ENCODE results near the gene PPP6R2. TPM values are rescaled to one million over a fixed set of nuclear protein-coding genes. Genes with fewer than 3 reads are reported as not detected.
"Not testable (repeated sequence)": the region's sequence is repeated elsewhere in the genome, so short reads cannot be mapped to it uniquely, and the experiment has no call there.

PPP6R2 gene
- total and polyA plus RNA-seq, 4 donors: 35.2 to 70.0 (median 46.6) TPM

- DNase-seq (no peak), ATAC-seq (ENCODE audit: insufficient read depth, low FRiP score) (no peak)
- Histone ChIP-seq H3K27me3 (ENCODE audit: control insufficient read depth in 3 of 3, insufficient read depth in 3 of 3, low read length in 2 of 3) (no peaks in the 10 kb centered on the region), H3K9me3 (ENCODE audit: control insufficient read depth in 4 of 4, insufficient read depth in 3 of 4, low read length in 3 of 4) (no peaks in the 10 kb centered on the region), H3K4me3 (no peak overlapping the region), H3K4me1 (ENCODE audit: control insufficient read depth in 5 of 5, insufficient read depth in 5 of 5, low read length in 5 of 5) (peaks cover 0 to 6% (median 5%) of the 10 kb centered on the region in 5 donors), H3K27ac (ENCODE audit: low read depth in 1 of 2, low read length in 1 of 2) (no peak overlapping the region), H3K9ac (ENCODE audit: insufficient read depth in 1 of 2, low read length in 2 of 2) (no peak overlapping the region), H3K36me3 (ENCODE audit: control insufficient read depth in 4 of 4, insufficient read depth in 4 of 4, low read length in 4 of 4) (peaks cover 0 to 12% (median 8%) of the 10 kb centered on the region in 4 donors)
- no peak for TF ChIP-seq CTCF (IDR thresholded peaks at IDR 0.05; ENCODE audit: control extremely low read depth, extremely low read depth)
- WGBS, 2 donors: 91 to 96% methylated on average over 5 of the region's 5 CpGs
Measured at GRCh38 chr22:50361222-50361621, 18.1 kb downstream of the PPP6R2 start.

DNA sequence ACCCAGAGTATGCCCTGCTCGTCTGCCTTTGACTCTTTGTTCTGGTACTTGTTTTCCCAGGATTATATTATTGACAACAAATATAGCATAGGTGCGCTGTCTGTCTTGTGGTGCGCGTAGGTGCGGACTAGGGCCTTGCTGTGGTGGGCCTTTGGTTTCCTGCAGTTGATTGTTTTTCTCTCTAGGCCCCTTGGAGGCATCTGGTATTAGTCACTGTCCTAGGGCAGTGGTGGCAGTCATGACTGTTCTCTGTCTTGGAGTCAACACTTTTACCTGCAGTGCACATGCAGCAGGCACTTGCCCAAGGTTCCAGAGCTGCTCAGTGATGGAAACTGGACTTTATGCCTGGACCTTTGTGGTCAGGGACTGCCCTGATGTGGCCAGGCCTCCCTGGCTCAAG lies 18.6 kb downstream of the PPP6R2 start:
- Histone ChIP-seq H3K27ac (ENCODE audit: low read depth in 1 of 2, low read length in 1 of 2) (no peak overlapping the region), H3K27me3 (ENCODE audit: control insufficient read depth in 3 of 3, insufficient read depth in 3 of 3, low read length in 2 of 3) (no peaks in the 10 kb centered on the region), H3K36me3 (ENCODE audit: control insufficient read depth in 4 of 4, insufficient read depth in 4 of 4, low read length in 4 of 4) (peaks cover 0 to 12% (median 7%) of the 10 kb centered on the region in 4 donors), H3K4me3 (no peak overlapping the region), H3K9ac (ENCODE audit: insufficient read depth in 1 of 2, low read length in 2 of 2) (no peak overlapping the region), H3K9me3 (ENCODE audit: control insufficient read depth in 4 of 4, insufficient read depth in 3 of 4, low read length in 3 of 4) (no peaks in the 10 kb centered on the region), H3K4me1 (ENCODE audit: control insufficient read depth in 5 of 5, insufficient read depth in 5 of 5, low read length in 5 of 5) (peaks cover 0 to 7% (median 5%) of the 10 kb centered on the region in 5 donors)
- no peak for ATAC-seq (ENCODE audit: insufficient read depth, low FRiP score)
- TF ChIP-seq CTCF (IDR thresholded peaks at IDR 0.05; ENCODE audit: control extremely low read depth, extremely low read depth): no peak
- 89 to 94% methylated on average over 5 of the region's 5 CpGs for WGBS, 2 donors
- DNase-seq: no peak

GRCh38 chr22:50363166-50363802 lies 20.2 kb downstream of the PPP6R2 start:
- no peak for TF ChIP-seq CTCF (IDR thresholded peaks at IDR 0.05; ENCODE audit: control extremely low read depth, extremely low read depth)
- Histone ChIP-seq H3K4me1 (ENCODE audit: control insufficient read depth in 5 of 5, insufficient read depth in 5 of 5, low read length in 5 of 5) (peaks cover 0 to 7% (median 5%) of the 10 kb centered on the region in 5 donors), H3K9ac (ENCODE audit: insufficient read depth in 1 of 2, low read length in 2 of 2) (no peak overlapping the region), H3K9me3 (ENCODE audit: control insufficient read depth in 4 of 4, insufficient read depth in 3 of 4, low read length in 3 of 4) (no peaks in the 10 kb centered on the region), H3K36me3 (ENCODE audit: control insufficient read depth in 4 of 4, insufficient read depth in 4 of 4, low read length in 4 of 4) (peaks cover 0 to 12% (median 8%) of the 10 kb centered on the region in 4 donors), H3K27me3 (ENCODE audit: control insufficient read depth in 3 of 3, insufficient read depth in 3 of 3, low read length in 2 of 3) (no peaks in the 10 kb centered on the region), H3K27ac (ENCODE audit: low read depth in 1 of 2, low read length in 1 of 2) (no peak overlapping the region), H3K4me3 (no peak overlapping the region)
- 84 to 92% methylated on average over 8 of the region's 8 CpGs for WGBS, 2 donors
- ATAC-seq (ENCODE audit: insufficient read depth, low FRiP score) (no peak), DNase-seq (no peak)

- not testable (repeated sequence) for DNase-seq; H3K4me1 ChIP-seq (ENCODE audit: control insufficient read depth in 5 of 5, insufficient read depth in 5 of 5, low read length in 5 of 5); ATAC-seq (ENCODE audit: insufficient read depth, low FRiP score); H3K4me3 ChIP-seq; H3K27ac ChIP-seq (ENCODE audit: low read depth in 1 of 2, low read length in 1 of 2); H3K27me3 ChIP-seq (ENCODE audit: control insufficient read depth in 3 of 3, insufficient read depth in 3 of 3, low read length in 2 of 3); H3K9me3 ChIP-seq (ENCODE audit: control insufficient read depth in 4 of 4, insufficient read depth in 3 of 4, low read length in 3 of 4); H3K9ac ChIP-seq (ENCODE audit: insufficient read depth in 1 of 2, low read length in 2 of 2)
- H3K36me3 ChIP-seq (ENCODE audit: control insufficient read depth in 4 of 4, insufficient read depth in 4 of 4, low read length in 4 of 4): peaks cover 0 to 12% (median 10%) of the 10 kb centered on the region in 4 donors
- 91 to 92% methylated on average over 11 of the region's 11 CpGs for WGBS, 2 donors
Measured at GRCh38 chr22:50363803-50364194, 20.7 kb downstream of the PPP6R2 start.
